Smooth muscle cell (in vitro differentiated cells): ENCODE results near the gene NPAS2. TPM values are rescaled to one million over a fixed set of nuclear protein-coding genes. Genes with fewer than 3 reads are reported as not detected.

ENCODE experiments used
- DNase-seq: peaks from one replicate; lab custom pipeline; 2025; ENCODE audit not compliant: unreplicated experiment; lab: John Stamatoyannopoulos, UW
- H2AFZ ChIP-seq: fragments of 200-600 bp; sonication (generic); 2 replicates; pipeline ENCODE4 v1.6.0; 2016; ENCODE audit warnings: antibody characterized with exemption, low read depth, mild to moderate bottlenecking
- H3F3A ChIP-seq: fragments of 200-600 bp; sonication (generic); 2 replicates; pipeline ENCODE4 v1.6.0; 2017; ENCODE audit warnings: antibody characterized with exemption, low read depth
- H3K27ac ChIP-seq: fragments of 200-600 bp; sonication (generic); 2 replicates; pipeline ENCODE4 v1.5.1; 2016; ENCODE audit warnings: low read depth, mild to moderate bottlenecking
- H3K27me3 ChIP-seq: fragments of 200-600 bp; sonication (generic); 2 replicates; pipeline ENCODE4 v1.6.1; 2016; ENCODE audit warnings: low read depth, mild to moderate bottlenecking
- H3K36me3 ChIP-seq: fragments of 200-600 bp; sonication (generic); 2 replicates; pipeline ENCODE4 v1.5.1; 2016; ENCODE audit warnings: low read depth
- H3K4me1 ChIP-seq: fragments of 200-600 bp; sonication (generic); 2 replicates; pipeline ENCODE4 v1.5.1; 2016; ENCODE audit warnings: low read depth
- H3K4me2 ChIP-seq: fragments of 200-600 bp; sonication (generic); 2 replicates; pipeline ENCODE4 v1.6.0; 2016; ENCODE audit warnings: mild to moderate bottlenecking
- H3K4me3 ChIP-seq: fragments of 200-600 bp; sonication (generic); 2 replicates; pipeline ENCODE4 v1.5.1; 2016; ENCODE audit warnings: mild to moderate bottlenecking
- H3K79me2 ChIP-seq: fragments of 200-600 bp; sonication (generic); 2 replicates; pipeline ENCODE4 v1.6.0; 2016; ENCODE audit warnings: low read depth, mild to moderate bottlenecking
- H3K9ac ChIP-seq: fragments of 200-600 bp; sonication (generic); 2 replicates; pipeline ENCODE4 v1.6.0; 2016; ENCODE audit warnings: low read depth
- H3K9me3 ChIP-seq: fragments of 200-600 bp; sonication (generic); replicated peaks from 2 replicates; pipeline ENCODE4 v1.5.1; 2016; ENCODE audit warnings: low read depth
- H4K20me1 ChIP-seq: fragments of 200-600 bp; sonication (generic); 2 replicates; pipeline ENCODE4 v1.6.0; 2016; ENCODE audit warnings: low read depth
- CTCF ChIP-seq: fragments of 200-600 bp; sonication (generic); IDR thresholded peaks from 2 replicates; pipeline ENCODE4 v1.5.1; 2017; ENCODE audit warnings: borderline replicate concordance, mild to moderate bottlenecking, antibody characterized with exemption; ENCODE audit not compliant: insufficient read depth, poor library complexity, severe bottlenecking
- WGBS: methylation state at CpG from one replicate; pipeline ENCODE4 v1.1.7; 2016; ENCODE audit warnings: low lambda C conversion rate; 5-methylcytosine and 5-hydroxymethylcytosine counted together
- polyA plus RNA-seq: library from polyadenylated mRNA; unstranded; fragments of >200 nt; fragmentation: Nextera tagmentation; extraction: Ambion mirVana; gene quantifications from 2 replicates; pipeline ENCODE4 v1.2.1, GENCODE V29; 2016
- total RNA-seq: library from RNA; depleted of rRNA; stranded (reverse); fragments of >200 nt; gene quantifications from 2 replicates; pipeline ENCODE4 v1.2.3, GENCODE V29; 2014

The NPAS2 gene
- total and polyA plus RNA-seq, 2 experiments from 2014 or later: 20.2 to 20.7 TPM

GRCh38 chr2:101045330-101045729, 225.4 kb downstream of the NPAS2 start:
- DNase-seq: no peak
- Histone ChIP-seq H3K4me2 (no peak overlapping the region), H3K27me3 (no peaks in the 10 kb centered on the region), H3K4me1 (no peaks in the 10 kb centered on the region), H2AFZ (no peak overlapping the region), H3K9ac (no peak overlapping the region), H3K36me3 (no peaks in the 10 kb centered on the region), H4K20me1 (no peaks in the 10 kb centered on the region), H3F3A (no peaks in the 10 kb centered on the region), H3K9me3 (no peaks in the 10 kb centered on the region), H3K79me2 (no peaks in the 10 kb centered on the region), H3K27ac (no peak overlapping the region), H3K4me3 (no peak overlapping the region)
- no peak for TF ChIP-seq CTCF
- 98% methylated on average over 10 of the region's 10 CpGs for WGBS

Other genes with a start within 250 kb of the NPAS2 start
- gene RPL31, start 182.2 kb downstream of the NPAS2 start, total RNA-seq: 1,508 and 1,659 TPM in 2 replicates
- gene RPL31, start 182.2 kb downstream of the NPAS2 start, polyA plus RNA-seq: 1,292 and 1,320 TPM in 2 replicates